Aorta (tissue), 5 donors: ENCODE results near the gene DMRT2. TPM values are rescaled to one million over a fixed set of nuclear protein-coding genes. Genes with fewer than 3 reads are reported as not detected.

Source experiments
- ATAC-seq: fragments of 200-7000 bp; cut with Tn5 transposase; one replicate; pipeline ENCODE4 v1.9.1; 2022; ENCODE audit warnings: moderate library complexity; ENCODE audit not compliant: low FRiP score
- DNase-seq, 2 donors: peaks; one replicate each; pipeline ENCODE4 v3.0.0-alpha.2; 2020
- H3K27ac ChIP-seq, 2 donors: one replicate each; pipeline ENCODE4 v1.5.1; 2013; ENCODE audit warnings: low read length in 2 of 2, mild to moderate bottlenecking in 2 of 2, moderate library complexity in 2 of 2, control low read depth in 1 of 2, inconsistent platforms in 1 of 2, low read depth in 1 of 2
- H3K27me3 ChIP-seq, 2 donors: one replicate each; pipeline ENCODE4 v1.6.1; 2013; ENCODE audit warnings: control low read depth in 1 of 2, low read length in 1 of 2, mild to moderate bottlenecking in 1 of 2, moderate library complexity in 1 of 2; ENCODE audit not compliant: insufficient read depth in 2 of 2, control insufficient read depth in 1 of 2
- H3K36me3 ChIP-seq, 2 donors: one replicate each; pipeline ENCODE4 v1.6.1; 2013; ENCODE audit warnings: control low read depth in 1 of 2, low read length in 1 of 2, mild to moderate bottlenecking in 1 of 2; ENCODE audit not compliant: insufficient read depth in 2 of 2, control insufficient read depth in 1 of 2
- H3K4me1 ChIP-seq, 2 donors: one replicate each; pipeline ENCODE4 v1.6.1; 2013; ENCODE audit warnings: low read length in 2 of 2, control low read depth in 1 of 2, mild to moderate bottlenecking in 1 of 2, moderate library complexity in 1 of 2; ENCODE audit not compliant: insufficient read depth in 2 of 2, control insufficient read depth in 1 of 2
- H3K4me3 ChIP-seq, 2 donors: one replicate each; pipeline ENCODE4 v1.5.1; 2013; ENCODE audit warnings: low read length in 2 of 2, control low read depth in 1 of 2, mild to moderate bottlenecking in 1 of 2
- H3K9me3 ChIP-seq: one replicate; pipeline ENCODE4 v1.6.1; 2013; ENCODE audit warnings: mild to moderate bottlenecking, low read length; ENCODE audit not compliant: control insufficient read depth
- WGBS, 2 donors: extraction: QIAGEN DNeasy Blood & Tissue Kit; methylation state at CpG; one replicate each; pipeline ENCODE4 v1.1.7; 2013; 5-methylcytosine and 5-hydroxymethylcytosine counted together
- intact Hi-C, 2 donors: fragments of 100-400 bp; cut with DNase I; formaldehyde crosslinking; loops; one replicate each; pipeline versions ENCODE4 v1.14.2 to v1.15.0; 2022
- polyA plus RNA-seq, 2 donors: library from polyadenylated mRNA; stranded (reverse); fragments of 200-250 nt; gene quantifications; one replicate each; pipeline ENCODE4 v1.2.3, GENCODE V29; 2013
- total RNA-seq, 2 donors: library from RNA; stranded (reverse); fragmentation: NEBNext Ultra II Directional; extraction: Animal tissue kit (Norgen Biotek cat#: 25700); gene quantifications; one replicate each; pipeline ENCODE4 v1.2.1, GENCODE V29; 2021
- donor health status: healthy with polysubstance abuse.
- donor health status: Bipolar disorder and iron deficiency.
- donor health status: DM: no; HTN: no; CAD: no.
- donor health status: DM: no; HTN: no; CAD: no.
- donor health status: DM: yes; HTN: yes; CAD: no.

DMRT2 gene
- total and polyA plus RNA-seq, 4 donors, result 0.69 to 0.75 TPM; not detected in 2

GRCh38 chr9:1051584-1052275, 1.6 kb downstream of the DMRT2 start:
- Histone ChIP-seq H3K27ac (no peak overlapping the region), H3K4me3 (no peak overlapping the region), H3K9me3 (no peaks in the 10 kb centered on the region), H3K4me1 (no peaks in the 10 kb centered on the region), H3K27me3 (peaks cover 0 to 4% of the 10 kb centered on the region in 2 donors), H3K36me3 (no peaks in the 10 kb centered on the region)
- ATAC-seq, result no peak
- intact Hi-C loops, result no loop called here
- 3 to 4% methylated on average over 67 to 90 of the region's 90 CpGs for WGBS, 2 donors
- no peak for DNase-seq

GRCh38 chr9:1052365-1053281, 2.5 kb downstream of the DMRT2 start:
- H3K36me3 ChIP-seq, result no peaks in the 10 kb centered on the region
- DNase-seq (no peak), ATAC-seq (no peak)
- no peak overlapping the region for H3K27ac ChIP-seq
- no peak overlapping the region for H3K4me3 ChIP-seq
- peaks cover 0 to 4% of the 10 kb centered on the region in 2 donors for H3K27me3 ChIP-seq
- intact Hi-C loops, result no loop called here
- H3K4me1 ChIP-seq, result no peaks in the 10 kb centered on the region
- 12 to 19% methylated on average over 41 of the region's 41 CpGs for WGBS, 2 donors
- H3K9me3 ChIP-seq, result no peaks in the 10 kb centered on the region

GRCh38 chr9:1053282-1053621, 3.1 kb downstream of the DMRT2 start:
- ATAC-seq, result no peak
- no peaks in the 10 kb centered on the region for H3K4me1 ChIP-seq
- H3K27ac ChIP-seq, result no peak overlapping the region
- WGBS, 2 donors, result 22 to 27% methylated on average over 9 of the region's 9 CpGs
- no peaks in the 10 kb centered on the region for H3K9me3 ChIP-seq
- H3K36me3 ChIP-seq, result no peaks in the 10 kb centered on the region
- H3K27me3 ChIP-seq, result peaks cover 0 to 4% of the 10 kb centered on the region in 2 donors
- DNase-seq, result no peak
- H3K4me3 ChIP-seq, result no peak overlapping the region
- intact Hi-C loops, result no loop called here

GRCh38 chr9:1053986-1054425, 3.8 kb downstream of the DMRT2 start:
- ATAC-seq, result no peak
- no peak overlapping the region for H3K4me3 ChIP-seq
- intact Hi-C loops, result no loop called here
- H3K36me3 ChIP-seq, result no peaks in the 10 kb centered on the region
- DNase-seq, result no peak
- no peaks in the 10 kb centered on the region for H3K9me3 ChIP-seq
- WGBS, 2 donors, result 15 to 21% methylated on average over 10 of the region's 10 CpGs
- H3K4me1 ChIP-seq, result no peaks in the 10 kb centered on the region
- H3K27ac ChIP-seq, result no peak overlapping the region
- H3K27me3 ChIP-seq, result peaks cover 0 to 4% of the 10 kb centered on the region in 2 donors

GRCh38 chr9:1055166-1055565, 5.0 kb downstream of the DMRT2 start:
- DNase-seq, result no peak
- ATAC-seq, result no peak
- H3K4me1 ChIP-seq, result no peaks in the 10 kb centered on the region
- WGBS, 2 donors, result 36 to 49% methylated on average over 5 of the region's 5 CpGs
- no peak overlapping the region for H3K27ac ChIP-seq
- H3K36me3 ChIP-seq, result no peaks in the 10 kb centered on the region
- no peaks in the 10 kb centered on the region for H3K9me3 ChIP-seq
- H3K27me3 ChIP-seq, result no peaks in the 10 kb centered on the region
- H3K4me3 ChIP-seq, result no peak overlapping the region
- intact Hi-C loops, result no loop called here

GRCh38 chr9:1057910-1058309, 7.8 kb downstream of the DMRT2 start:
- no peaks in the 10 kb centered on the region for H3K27me3 ChIP-seq
- no peak for DNase-seq
- intact Hi-C loops, result no loop called here

GRCh38 chr9:1058826-1059487, 8.8 kb downstream of the DMRT2 start:
- intact Hi-C loops, result no loop called here
- Histone ChIP-seq H3K4me1 (no peaks in the 10 kb centered on the region), H3K27me3 (no peaks in the 10 kb centered on the region), H3K27ac (no peak overlapping the region), H3K4me3 (no peak overlapping the region), H3K9me3 (no peaks in the 10 kb centered on the region), H3K36me3 (no peaks in the 10 kb centered on the region)
- ATAC-seq (no peak), DNase-seq (no peak)
- 75 to 77% methylated on average over 6 of the region's 6 CpGs for WGBS, 2 donors

More at GRCh38 chr9:1057910-1058309, 7.8 kb downstream of the DMRT2 start:
- no peaks in the 10 kb centered on the region for H3K4me1 ChIP-seq
- H3K36me3 ChIP-seq, result no peaks in the 10 kb centered on the region
- 39 to 54% methylated on average over 3 of the region's 3 CpGs for WGBS, 2 donors
- no peaks in the 10 kb centered on the region for H3K9me3 ChIP-seq
- no peak overlapping the region for H3K27ac ChIP-seq
- ATAC-seq, result no peak
- no peak overlapping the region for H3K4me3 ChIP-seq

- 80 to 81% methylated on average over 2 of the region's 2 CpGs for WGBS, 2 donors
- Histone ChIP-seq H3K4me1 (no peaks in the 10 kb centered on the region), H3K27me3 (no peaks in the 10 kb centered on the region), H3K4me3 (no peak overlapping the region), H3K27ac (no peak overlapping the region), H3K36me3 (no peaks in the 10 kb centered on the region), H3K9me3 (no peaks in the 10 kb centered on the region)
- ATAC-seq (no peak), DNase-seq (no peak)
- intact Hi-C loops, result no loop called here
Measured at GRCh38 chr9:1065130-1065529, 15.0 kb downstream of the DMRT2 start.
